H9 (cell line): ENCODE results near the gene STK26. TPM values are rescaled to one million over a fixed set of nuclear protein-coding genes. Genes with fewer than 3 reads are reported as not detected.

Experiments
- DNase-seq: peaks from one replicate; pipeline ENCODE4 v3.0.0-alpha.2; 2017
- H2AFZ ChIP-seq: one replicate; pipeline ENCODE4 v1.6.1; 2013; ENCODE audit warnings: mild to moderate bottlenecking, low read length, control low read depth, moderate library complexity
- H2AK5ac ChIP-seq: 2 replicates; pipeline ENCODE4 v1.6.1; 2013; ENCODE audit warnings: low read length, control low read depth, mixed read lengths; ENCODE audit not compliant: insufficient read length
- H2BK120ac ChIP-seq: one replicate; pipeline ENCODE4 v1.6.1; 2013; ENCODE audit warnings: low read depth, mild to moderate bottlenecking, low read length, control low read depth, inconsistent platforms; ENCODE audit not compliant: poor library complexity, severe bottlenecking
- H2BK12ac ChIP-seq: 2 replicates; pipeline ENCODE4 v1.6.1; 2013; ENCODE audit warnings: low read length, control low read depth, mixed read lengths, low read depth; ENCODE audit not compliant: insufficient read length
- H2BK15ac ChIP-seq: 2 replicates; pipeline ENCODE4 v1.6.1; 2013; ENCODE audit warnings: low read depth, low read length, control low read depth
- H2BK20ac ChIP-seq: one replicate; pipeline ENCODE4 v1.6.1; 2013; ENCODE audit warnings: low read depth, mild to moderate bottlenecking, low read length, control low read depth, inconsistent platforms; ENCODE audit not compliant: poor library complexity, severe bottlenecking
- H2BK5ac ChIP-seq: 2 replicates; pipeline ENCODE4 v1.6.1; 2013; ENCODE audit warnings: low read length, control low read depth, mixed read lengths; ENCODE audit not compliant: insufficient read length
- H3K14ac ChIP-seq: 2 replicates; pipeline ENCODE4 v1.6.1; 2013; ENCODE audit warnings: low read length, control low read depth; ENCODE audit not compliant: insufficient read depth
- H3K18ac ChIP-seq: 2 replicates; pipeline ENCODE4 v1.6.1; 2013; ENCODE audit warnings: low read depth, mild to moderate bottlenecking, mixed read lengths, low read length, control low read depth; ENCODE audit not compliant: insufficient read length
- H3K23ac ChIP-seq: 2 replicates; pipeline ENCODE4 v1.6.1; 2013; ENCODE audit warnings: low read length, control low read depth, mixed read lengths, low read depth; ENCODE audit not compliant: insufficient read length
- H3K23me2 ChIP-seq: 2 replicates; pipeline ENCODE4 v1.6.1; 2013; ENCODE audit warnings: low read depth, mild to moderate bottlenecking, mixed read lengths, low read length, control low read depth; ENCODE audit not compliant: insufficient read length, poor library complexity, severe bottlenecking
- H3K27ac ChIP-seq: 2 replicates; pipeline ENCODE4 v1.5.1; 2013; ENCODE audit warnings: low read length, control low read depth, mixed read lengths, low read depth; ENCODE audit not compliant: insufficient read length
- H3K27me3 ChIP-seq: 2 replicates; pipeline ENCODE4 v1.6.1; 2013; ENCODE audit warnings: low read length, control low read depth, inconsistent platforms; ENCODE audit not compliant: insufficient read depth
- H3K4ac ChIP-seq: 2 replicates; pipeline ENCODE4 v1.6.1; 2013; ENCODE audit warnings: low read depth, mild to moderate bottlenecking, control low read depth, inconsistent platforms, low read length, moderate library complexity
- H3K4me1 ChIP-seq: 2 replicates; pipeline ENCODE4 v1.6.1; 2013; ENCODE audit warnings: low read length, control low read depth, inconsistent platforms; ENCODE audit not compliant: insufficient read depth
- H3K4me2 ChIP-seq: 2 replicates; pipeline ENCODE4 v1.6.1; 2013; ENCODE audit warnings: low read length, control low read depth, mixed read lengths; ENCODE audit not compliant: insufficient read length, insufficient read depth
- H3K56ac ChIP-seq: 2 replicates; pipeline ENCODE4 v1.6.1; 2013; ENCODE audit warnings: low read depth, mild to moderate bottlenecking, mixed read lengths, low read length, control low read depth; ENCODE audit not compliant: insufficient read length
- H3K79me1 ChIP-seq: 2 replicates; pipeline ENCODE4 v1.6.1; 2013; ENCODE audit warnings: low read depth, mild to moderate bottlenecking, moderate library complexity, low read length, control low read depth, inconsistent platforms; ENCODE audit not compliant: insufficient read depth, poor library complexity, severe bottlenecking
- H3K79me2 ChIP-seq: 2 replicates; pipeline ENCODE4 v1.6.1; 2013; ENCODE audit warnings: low read length, control low read depth, inconsistent platforms; ENCODE audit not compliant: insufficient read depth
- H3K9ac ChIP-seq: 2 replicates; pipeline ENCODE4 v1.6.1; 2013; ENCODE audit warnings: low read length, control low read depth, mixed read lengths; ENCODE audit not compliant: insufficient read length; ENCODE audit errors: extremely low read depth
- H3K9me3 ChIP-seq: one replicate; pipeline ENCODE4 v1.6.1; 2013; ENCODE audit warnings: low read depth, low read length, inconsistent platforms; ENCODE audit not compliant: control insufficient read depth
- H3T11ph ChIP-seq: one replicate; pipeline ENCODE4 v1.6.1; 2013; ENCODE audit warnings: mild to moderate bottlenecking, low read length, control low read depth, inconsistent platforms
- H4K20me1 ChIP-seq: one replicate; pipeline ENCODE4 v1.6.1; 2013; ENCODE audit not compliant: control insufficient read depth, insufficient read length, insufficient read depth
- H4K5ac ChIP-seq: 2 replicates; pipeline ENCODE4 v1.6.1; 2013; ENCODE audit warnings: low read depth, mild to moderate bottlenecking, mixed read lengths, low read length, control low read depth; ENCODE audit not compliant: insufficient read length
- H4K8ac ChIP-seq: replicated peaks from 2 replicates; pipeline ENCODE4 v1.6.1; 2013; ENCODE audit warnings: low read length, control low read depth, mixed read lengths, low read depth; ENCODE audit not compliant: insufficient read length
- H4K91ac ChIP-seq: 2 replicates; pipeline ENCODE4 v1.6.1; 2013; ENCODE audit warnings: low read depth, mild to moderate bottlenecking, moderate library complexity, mixed read lengths, low read length, control low read depth; ENCODE audit not compliant: insufficient read length
- H3K27ac Mint-ChIP-seq, 3 experiments: 2 replicates in 2 of 3; 3 replicates in 1 of 3; pipeline ENCODE4 v1.8.0; 2020 to 2021; ENCODE audit warnings: mixed read lengths in 3 of 3, mild to moderate bottlenecking in 1 of 3, moderate library complexity in 1 of 3
- H3K27me3 Mint-ChIP-seq: 2 replicates; pipeline ENCODE4 v1.8.0; 2021; ENCODE audit warnings: low read depth, mild to moderate bottlenecking, moderate library complexity, mixed read lengths
- H3K36me3 Mint-ChIP-seq, 3 experiments: 2 replicates in 2 of 3; 3 replicates in 1 of 3; pipeline ENCODE4 v1.8.0; 2020 to 2021; ENCODE audit warnings: low read depth in 3 of 3, mixed read lengths in 3 of 3; ENCODE audit not compliant: insufficient read depth in 1 of 3
- H3K4me1 Mint-ChIP-seq, 2 experiments: 2 replicates each; pipeline ENCODE4 v1.8.0; 2020; ENCODE audit warnings: mixed read lengths in 2 of 2
- H3K4me3 Mint-ChIP-seq, 2 experiments: 2 replicates in 1 of 2; 3 replicates in 1 of 2; pipeline ENCODE4 v1.8.0; 2020 to 2021; ENCODE audit warnings: mild to moderate bottlenecking in 2 of 2, mixed read lengths in 2 of 2, moderate library complexity in 1 of 2
- H3K9me3 Mint-ChIP-seq, 2 experiments: 2 replicates in 1 of 2; 3 replicates in 1 of 2; pipeline ENCODE4 v1.8.0; 2020; ENCODE audit warnings: mild to moderate bottlenecking in 2 of 2, mixed read lengths in 2 of 2, moderate library complexity in 1 of 2
- WGBS: extraction: QIAGEN DNeasy Blood & Tissue Kit; methylation state at CpG from one replicate; pipeline ENCODE4 v1.1.7; 2013; ENCODE audit warnings: missing lambda C conversion rate, low lambda C conversion rate, mixed read lengths; ENCODE audit not compliant: insufficient read length; ENCODE audit errors: extremely low coverage; 5-methylcytosine and 5-hydroxymethylcytosine counted together
- total RNA-seq: library from RNA; stranded (reverse); gene quantifications from 2 replicates; pipeline ENCODE4 v1.2.1, GENCODE V29; 2021
- TF ChIP-seq, protein P1 (sequence below): fragments of 200-600 bp; sonication (generic); conservative IDR thresholded peaks from 3 replicates; pipeline ENCODE4 v1.8.0; 2021; ENCODE audit warnings: antibody characterized with exemption, mild to moderate bottlenecking

The STK26 gene
- total RNA-seq, 1 experiment from 2014 or later: 99.2 TPM

DNA sequence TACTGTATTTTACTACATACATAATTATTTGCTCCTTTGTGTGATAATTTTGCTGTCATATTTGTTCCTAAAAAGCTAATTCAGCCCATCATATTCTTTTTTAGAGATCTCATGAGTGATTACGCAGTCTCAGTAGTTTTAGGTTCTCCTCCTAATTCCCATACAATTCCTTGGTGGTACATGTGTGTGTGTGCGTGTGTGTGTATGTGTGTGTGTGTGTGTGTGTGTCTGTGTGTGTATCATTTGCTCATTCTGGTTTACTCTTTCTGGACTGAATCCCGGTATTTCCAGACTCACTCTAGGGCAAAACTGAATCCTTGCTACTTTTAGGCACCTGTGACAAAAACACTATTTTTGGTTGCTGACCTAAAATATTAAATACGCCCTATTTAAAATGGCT lies 34.9 kb downstream of the STK26 start:
- no peak overlapping the region for H3K18ac ChIP-seq
- H3K9ac ChIP-seq: no peak overlapping the region
- no peak for DNase-seq
- no peak overlapping the region for H2AFZ ChIP-seq
- Mint-ChIP-seq H3K27me3 (no peaks in the 10 kb centered on the region), H3K27ac (no peak overlapping the region), H3K4me1 (peaks cover 0 to 4% of the 10 kb centered on the region in 2 experiments; a peak in 1 of 4 replicates), H3K9me3 (no peaks in the 10 kb centered on the region), H3K36me3 (peaks cover 15 to 37% (median 23%) of the 10 kb centered on the region in 3 experiments), H3K4me3 (no peak overlapping the region)
- no peak overlapping the region for H4K91ac ChIP-seq
- no peaks in the 10 kb centered on the region for H3K23me2 ChIP-seq
- no peak overlapping the region for H3K4ac ChIP-seq
- no peaks in the 10 kb centered on the region for H3K9me3 ChIP-seq
- no peak overlapping the region for H3K4me2 ChIP-seq
- H2BK15ac ChIP-seq: no peak overlapping the region
- no peak overlapping the region for H3T11ph ChIP-seq
- H2BK12ac ChIP-seq: no peak overlapping the region
- no peak overlapping the region for H3K23ac ChIP-seq
- H2BK20ac ChIP-seq: no peak overlapping the region
- H2BK120ac ChIP-seq: no peak overlapping the region
- no peak overlapping the region for H3K14ac ChIP-seq
- no CpG with 5 or more reads among the region's 4 CpGs for WGBS
- no peak overlapping the region for H4K5ac ChIP-seq
- TF ChIP-seq, protein P1, sequence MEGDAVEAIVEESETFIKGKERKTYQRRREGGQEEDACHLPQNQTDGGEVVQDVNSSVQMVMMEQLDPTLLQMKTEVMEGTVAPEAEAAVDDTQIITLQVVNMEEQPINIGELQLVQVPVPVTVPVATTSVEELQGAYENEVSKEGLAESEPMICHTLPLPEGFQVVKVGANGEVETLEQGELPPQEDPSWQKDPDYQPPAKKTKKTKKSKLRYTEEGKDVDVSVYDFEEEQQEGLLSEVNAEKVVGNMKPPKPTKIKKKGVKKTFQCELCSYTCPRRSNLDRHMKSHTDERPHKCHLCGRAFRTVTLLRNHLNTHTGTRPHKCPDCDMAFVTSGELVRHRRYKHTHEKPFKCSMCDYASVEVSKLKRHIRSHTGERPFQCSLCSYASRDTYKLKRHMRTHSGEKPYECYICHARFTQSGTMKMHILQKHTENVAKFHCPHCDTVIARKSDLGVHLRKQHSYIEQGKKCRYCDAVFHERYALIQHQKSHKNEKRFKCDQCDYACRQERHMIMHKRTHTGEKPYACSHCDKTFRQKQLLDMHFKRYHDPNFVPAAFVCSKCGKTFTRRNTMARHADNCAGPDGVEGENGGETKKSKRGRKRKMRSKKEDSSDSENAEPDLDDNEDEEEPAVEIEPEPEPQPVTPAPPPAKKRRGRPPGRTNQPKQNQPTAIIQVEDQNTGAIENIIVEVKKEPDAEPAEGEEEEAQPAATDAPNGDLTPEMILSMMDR: no peak
- H2BK5ac ChIP-seq: no peak overlapping the region
- peaks cover 2% of the 10 kb centered on the region; the same call in 1 of the 2 replicates for H3K79me2 ChIP-seq
- H3K27me3 ChIP-seq: no peaks in the 10 kb centered on the region
- no peak overlapping the region for H2AK5ac ChIP-seq
- H3K56ac ChIP-seq: no peak overlapping the region
- H4K8ac ChIP-seq: no peak overlapping the region
- no peaks in the 10 kb centered on the region for H3K79me1 ChIP-seq
- H4K20me1 ChIP-seq: no peaks in the 10 kb centered on the region
- no peaks in the 10 kb centered on the region for H3K4me1 ChIP-seq
- H3K27ac ChIP-seq: no peak overlapping the region
